GM18873 (cell line): ENCODE data around the gene DENND1A.

ENCODE experiments used
- ATAC-seq: cut with Tn5 transposase; IDR thresholded peaks from one replicate; pipeline ENCODE4 v1.9.1; 2021; ENCODE audit warnings: mild to moderate bottlenecking, moderate library complexity, moderate number of reproducible peaks; ENCODE audit not compliant: unreplicated experiment, low FRiP score

The DENND1A gene

GRCh38 chr9:123387686-123388085 lies 542.2 kb downstream of the DENND1A start:
- ATAC-seq = no peak

GRCh38 chr9:123383512-123384170 lies 546.3 kb downstream of the DENND1A start:
- no peak for ATAC-seq

GRCh38 chr9:123382653-123383511 lies 547.0 kb downstream of the DENND1A start:
- ATAC-seq = no peak

- no peak for ATAC-seq
Observed at GRCh38 chr9:123380852-123381705, 548.8 kb downstream of the DENND1A start.

GRCh38 chr9:123378956-123379660 lies 550.8 kb downstream of the DENND1A start:
- ATAC-seq = no peak

GRCh38 chr9:123378025-123378424 lies 551.9 kb downstream of the DENND1A start:
- no peak for ATAC-seq

- no peak for ATAC-seq
Observed at GRCh38 chr9:123377211-123377971, 552.5 kb downstream of the DENND1A start.

- no peak for ATAC-seq
Observed at GRCh38 chr9:123376218-123377071, 553.5 kb downstream of the DENND1A start.

- no peak for ATAC-seq
Observed at GRCh38 chr9:123375469-123376132, 554.3 kb downstream of the DENND1A start.

- no peak for ATAC-seq
Observed at GRCh38 chr9:123373946-123374345, 556.0 kb downstream of the DENND1A start.

- no peak for ATAC-seq
Observed at GRCh38 chr9:123373447-123373923, 556.4 kb downstream of the DENND1A start.

- no peak for ATAC-seq
Observed at GRCh38 chr9:123372766-123373446, 557.0 kb downstream of the DENND1A start.

- ATAC-seq = no peak
Observed at GRCh38 chr9:123371805-123372590, 557.9 kb downstream of the DENND1A start.

- ATAC-seq = no peak
Observed at GRCh38 chr9:123371228-123371584, 558.7 kb downstream of the DENND1A start.

- ATAC-seq = no peak
Observed at GRCh38 chr9:123370526-123371227, 559.2 kb downstream of the DENND1A start.

- no peak for ATAC-seq
Observed at GRCh38 chr9:123370108-123370507, 559.8 kb downstream of the DENND1A start.
